Measurements from ENCODE around the gene LRRK2.
"Not testable (repeated sequence)": the region's sequence is repeated elsewhere in the genome, so short reads cannot be mapped to it uniquely, and the experiment has no call there.

The LRRK2 gene

DNA sequence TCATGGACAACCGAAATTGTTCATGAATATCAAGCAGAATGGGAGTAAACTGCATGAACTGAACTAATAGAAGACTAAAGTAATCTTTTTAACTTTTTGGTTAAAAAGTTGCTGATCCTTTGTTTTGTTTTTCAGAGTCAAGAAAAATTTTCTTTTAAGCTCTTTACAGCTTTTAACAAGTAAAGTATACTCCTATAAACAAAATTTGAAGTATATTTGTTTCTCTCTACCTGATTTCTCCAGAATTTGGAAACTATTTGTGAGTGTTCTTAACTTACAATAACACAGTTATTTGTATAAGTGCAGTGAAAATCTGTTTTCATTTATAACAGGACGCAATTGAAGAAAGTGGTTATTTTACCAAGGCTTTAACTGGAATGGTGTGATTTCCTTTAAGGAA, 12.2 kb upstream of the LRRK2 start:
- DNase-seq (no peak), ATAC-seq (no peak)

- ATAC-seq = no peak
- no peak for DNase-seq
Measured at GRCh38 chr12:40215982-40216381, 8.8 kb upstream of the LRRK2 start.

DNA sequence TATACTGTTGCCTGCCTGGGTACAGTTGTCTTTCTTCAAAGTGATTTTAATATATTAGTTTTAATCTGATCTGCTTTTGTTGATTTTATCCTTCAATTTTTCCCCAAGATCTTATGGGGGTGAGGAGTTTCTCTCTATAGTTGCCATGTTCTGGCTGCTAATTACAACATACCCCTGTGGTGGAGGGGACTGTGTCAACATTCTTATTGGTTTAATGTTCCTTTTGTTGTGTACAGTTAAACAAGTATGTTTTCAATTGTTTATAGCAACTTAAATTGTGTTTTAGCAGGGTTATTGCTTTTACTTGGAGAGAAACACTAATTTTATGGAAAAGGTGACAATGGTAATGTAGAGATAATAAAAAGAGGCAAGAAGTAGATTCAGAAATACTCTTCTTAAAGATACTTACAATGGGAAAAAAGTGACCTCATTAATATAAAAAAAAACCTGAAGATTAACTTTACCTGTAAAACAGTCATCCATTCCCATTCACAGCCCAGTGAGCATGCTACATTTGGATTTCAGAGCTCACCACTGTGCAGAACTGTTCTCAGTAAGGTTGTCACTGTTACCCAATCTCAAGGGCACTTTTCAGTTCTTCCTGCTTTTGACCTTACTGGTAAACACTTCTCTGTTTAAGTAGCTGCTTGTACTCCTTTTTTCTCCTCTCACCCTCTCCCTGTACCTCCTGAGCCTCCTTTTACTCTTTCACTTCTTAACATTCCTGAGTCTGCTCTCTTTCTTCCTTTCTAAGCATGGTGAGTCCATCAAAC, 8.1 kb upstream of the LRRK2 start:
- no peak for DNase-seq
- no peak for ATAC-seq

- ATAC-seq = no peak
Measured at GRCh38 chr12:40219760-40220159, 5.0 kb upstream of the LRRK2 start.

GRCh38 chr12:40222247-40222646, 2.5 kb upstream of the LRRK2 start:
- DNase-seq = no peak
- no peak for ATAC-seq

More at GRCh38 chr12:40219760-40220159, 5.0 kb upstream of the LRRK2 start:
- DNase-seq = no peak

- ATAC-seq (no peak), DNase-seq (no peak)
Measured at GRCh38 chr12:40223646-40224045, 1.2 kb upstream of the LRRK2 start.

GRCh38 chr12:40225337-40225983, 663 bp downstream of the LRRK2 start:
- no peak for DNase-seq

DNA sequence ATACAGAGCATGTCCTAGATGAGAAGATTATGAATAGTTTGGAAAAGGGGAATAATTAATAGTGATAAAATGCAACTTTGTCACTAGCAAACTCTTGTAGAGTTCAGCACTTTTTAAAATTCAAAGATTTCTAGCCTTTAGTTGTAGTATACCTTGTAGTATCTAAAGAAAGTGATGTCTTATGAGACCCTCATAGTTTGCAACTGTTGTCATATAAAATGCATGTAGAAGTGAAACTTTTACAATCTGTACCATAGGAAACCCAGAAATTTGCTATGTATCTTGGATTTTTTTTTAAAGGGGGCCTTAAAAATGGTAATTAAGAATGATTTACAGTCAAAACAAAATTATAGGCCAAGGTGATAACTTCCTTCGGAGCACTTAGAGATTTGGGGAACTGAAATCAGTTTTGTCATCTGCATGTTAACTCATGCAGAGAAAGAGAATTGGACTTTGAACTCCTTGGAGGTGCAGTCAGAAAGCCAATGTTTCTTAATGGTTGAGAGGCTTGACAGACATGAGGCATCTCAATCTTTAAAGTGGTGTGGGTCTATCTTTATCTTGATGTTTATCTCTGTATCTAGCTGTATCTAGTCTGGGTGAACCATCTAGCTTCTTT, 1.3 kb downstream of the LRRK2 start:
- ATAC-seq (peak; percentile 28), DNase-seq (no peak)

More at GRCh38 chr12:40225337-40225983, 663 bp downstream of the LRRK2 start:
- ATAC-seq = no peak

DNA sequence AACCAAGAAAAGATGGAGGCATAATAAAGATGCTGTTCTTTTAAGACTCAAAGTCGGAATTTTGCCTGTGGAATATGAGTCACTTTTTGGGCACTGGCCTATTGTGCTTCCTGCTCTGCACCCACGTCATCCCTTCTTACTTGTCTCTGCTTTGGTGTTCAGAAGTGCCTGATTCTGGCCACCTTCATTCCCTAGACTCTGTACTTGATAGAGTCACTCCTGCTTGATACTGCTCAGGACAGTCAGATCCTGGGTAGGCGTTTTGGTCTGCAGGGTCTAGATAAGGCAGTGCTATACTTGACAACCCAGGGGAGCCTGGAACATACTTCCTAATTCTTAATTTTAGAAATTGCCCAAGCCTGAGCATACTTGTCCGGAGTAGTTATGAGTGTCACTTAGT, 1.9 kb downstream of the LRRK2 start:
- DNase-seq = no peak
- no peak for ATAC-seq

DNA sequence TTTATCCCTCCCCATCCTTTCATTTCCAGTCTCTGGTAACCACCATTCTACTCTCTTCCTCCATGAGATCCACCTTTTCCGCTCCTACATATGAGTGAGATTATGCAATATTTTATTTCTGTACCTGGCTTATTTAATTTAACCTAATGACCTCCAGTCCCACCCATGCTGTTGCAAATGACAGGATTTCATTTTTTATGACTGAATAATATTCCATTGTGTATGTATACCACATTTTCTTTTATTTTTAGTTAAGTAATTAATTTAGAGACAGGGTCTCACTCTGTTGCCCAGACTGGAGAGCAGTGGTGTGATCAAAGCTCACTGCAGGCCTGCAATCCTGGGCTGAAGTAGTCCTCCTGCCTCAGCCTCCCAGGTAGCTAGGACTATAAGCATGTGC, 2.6 kb downstream of the LRRK2 start:
- DNase-seq = no peak

GRCh38 chr12:40228727-40229126, 3.9 kb downstream of the LRRK2 start:
- no peak for DNase-seq
- ATAC-seq = no peak

More for the DNA sequence above, 2.6 kb downstream of the LRRK2 start:
- no peak for ATAC-seq

GRCh38 chr12:40229690-40230651, 5.2 kb downstream of the LRRK2 start:
- DNase-seq = no peak
- ATAC-seq = no peak

- DNase-seq = no peak
- no peak for ATAC-seq
Measured at GRCh38 chr12:40232602-40233001, 7.8 kb downstream of the LRRK2 start.

GRCh38 chr12:40233741-40234367, 9.1 kb downstream of the LRRK2 start:
- DNase-seq = no peak
- ATAC-seq = no peak

- ATAC-seq = no peak
- DNase-seq = no peak
Measured at GRCh38 chr12:40236357-40236850, 11.6 kb downstream of the LRRK2 start.

GRCh38 chr12:40238266-40238902, 13.6 kb downstream of the LRRK2 start:
- ATAC-seq = no peak
- DNase-seq = no peak

- no peak for DNase-seq
- no peak for ATAC-seq
Measured at GRCh38 chr12:40238979-40239378, 14.2 kb downstream of the LRRK2 start.

DNA sequence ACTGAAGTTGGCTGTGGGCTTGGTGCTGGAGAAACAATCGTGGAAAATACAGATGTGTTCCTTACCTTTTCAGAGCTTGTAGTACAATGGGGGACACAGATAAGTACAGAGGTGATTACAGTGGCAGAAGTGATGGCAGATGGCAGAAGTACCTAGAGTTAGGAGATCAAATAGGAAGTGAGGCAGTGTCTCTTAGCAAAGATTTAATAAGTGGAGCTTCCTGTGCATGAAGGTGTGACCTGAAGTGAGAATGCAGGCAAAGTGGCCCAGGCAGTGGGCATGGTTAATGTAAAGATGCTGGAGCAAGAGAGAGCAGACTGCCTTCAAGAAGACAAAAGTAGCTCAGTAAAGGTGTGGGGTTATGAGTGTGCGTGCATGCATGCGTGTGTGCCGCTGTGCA, 16.0 kb downstream of the LRRK2 start:
- ATAC-seq (no peak), DNase-seq (no peak)

DNA sequence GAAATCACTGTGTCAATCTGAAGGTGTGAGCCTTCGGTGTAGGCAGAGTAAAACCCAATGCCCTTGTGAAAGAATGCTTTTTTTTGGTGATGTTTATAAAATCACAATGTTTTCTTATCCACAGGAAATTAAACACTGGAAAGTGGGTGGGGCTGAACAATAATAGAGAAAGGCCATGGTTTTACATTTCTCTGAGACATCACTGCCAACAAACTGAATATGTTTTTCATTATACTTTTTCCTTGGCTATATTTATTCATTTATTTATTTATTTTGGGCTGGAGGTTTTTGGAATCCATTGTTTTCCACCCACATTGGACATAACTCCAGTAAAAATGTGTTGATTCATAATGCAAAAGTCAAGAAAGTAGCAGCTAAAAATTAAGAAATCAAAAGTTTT, 16.9 kb downstream of the LRRK2 start:
- no peak for DNase-seq
- no peak for ATAC-seq

- DNase-seq, ATAC-seq: not testable (repeated sequence)
Measured at GRCh38 chr12:40244526-40245156, 19.8 kb downstream of the LRRK2 start.
